Body of pancreas (tissue), 4 donors: ENCODE results near the gene UBE2Q2. TPM values are rescaled to one million over a fixed set of nuclear protein-coding genes. Genes with fewer than 3 reads are reported as not detected.

Experiments
- ATAC-seq: fragments of 150-250 bp; one replicate; pipeline ENCODE4 v1.9.1; 2016
- DNase-seq, 4 donors: peaks; one replicate each; pipeline ENCODE4 v3.0.0-alpha.2; 2019
- H3K27ac ChIP-seq, 4 donors: fragments of 200-600 bp; sonication (generic); 1 replicate in 3 of 4; 2 replicates in 1 of 4; pipeline versions ENCODE4 v1.5.1 to v1.6.1; 2016 to 2019; ENCODE audit warnings: mild to moderate bottlenecking in 1 of 4, mixed read lengths in 1 of 4, moderate library complexity in 1 of 4
- H3K27me3 ChIP-seq, 2 donors: fragments of 200-600 bp; sonication (generic); one replicate each; pipeline ENCODE4 v1.6.0; 2016; ENCODE audit warnings: mild to moderate bottlenecking in 1 of 2
- H3K36me3 ChIP-seq, 2 donors: fragments of 200-600 bp; sonication (generic); replicated peaks in 1 of 2; 2 replicates each; pipeline ENCODE4 v1.5.1; 2016; ENCODE audit warnings: low read depth in 2 of 2; ENCODE audit not compliant: insufficient read depth in 1 of 2
- H3K4me1 ChIP-seq: fragments of 200-600 bp; sonication (generic); one replicate; pipeline ENCODE4 v1.6.0; 2016
- H3K4me3 ChIP-seq, 2 donors: fragments of 200-600 bp; sonication (generic); 1 replicate in 1 of 2; 2 replicates in 1 of 2; pipeline ENCODE4 v1.5.1; 2016 to 2019
- H3K9me3 ChIP-seq, 3 donors: fragments of 200-600 bp; sonication (generic); 1 replicate in 2 of 3; 2 replicates in 1 of 3; pipeline ENCODE4 v1.5.1; 2016
- POLR2A ChIP-seq, 3 donors: fragments of 450-650 bp; IDR thresholded peaks; one replicate each; pipeline ENCODE4 v1.6.1; 2016; ENCODE audit warnings: antibody characterized with exemption in 3 of 3, mild to moderate bottlenecking in 2 of 3
- WGBS, 2 donors: methylation state at CpG; one replicate each; pipeline ENCODE4 v1.1.5; 2017; 5-methylcytosine and 5-hydroxymethylcytosine counted together
- intact Hi-C: fragments of 100-400 bp; cut with DNase I; formaldehyde crosslinking; loops from one replicate; pipeline ENCODE4 v1.15.1; 2023
- total RNA-seq, 2 donors: library from RNA; depleted of rRNA; stranded (reverse); fragments of >200 nt; gene quantifications; one replicate each; pipeline ENCODE4 v1.1.0, GENCODE V29; 2016
- TF ChIP-seq, protein P1 (sequence below), 7 experiments: fragments of 450-650 bp in 4 of 7; fragments of 200-600 bp in 3 of 7; sonication (generic) in 3 of 7; IDR thresholded peaks; one replicate each; pipeline ENCODE4 v1.5.1; 2016 to 2019; ENCODE audit warnings: antibody characterized with exemption in 7 of 7

UBE2Q2 gene
- total RNA-seq, 2 donors from 2014 or later = 15.2 to 15.8 TPM

DNA sequence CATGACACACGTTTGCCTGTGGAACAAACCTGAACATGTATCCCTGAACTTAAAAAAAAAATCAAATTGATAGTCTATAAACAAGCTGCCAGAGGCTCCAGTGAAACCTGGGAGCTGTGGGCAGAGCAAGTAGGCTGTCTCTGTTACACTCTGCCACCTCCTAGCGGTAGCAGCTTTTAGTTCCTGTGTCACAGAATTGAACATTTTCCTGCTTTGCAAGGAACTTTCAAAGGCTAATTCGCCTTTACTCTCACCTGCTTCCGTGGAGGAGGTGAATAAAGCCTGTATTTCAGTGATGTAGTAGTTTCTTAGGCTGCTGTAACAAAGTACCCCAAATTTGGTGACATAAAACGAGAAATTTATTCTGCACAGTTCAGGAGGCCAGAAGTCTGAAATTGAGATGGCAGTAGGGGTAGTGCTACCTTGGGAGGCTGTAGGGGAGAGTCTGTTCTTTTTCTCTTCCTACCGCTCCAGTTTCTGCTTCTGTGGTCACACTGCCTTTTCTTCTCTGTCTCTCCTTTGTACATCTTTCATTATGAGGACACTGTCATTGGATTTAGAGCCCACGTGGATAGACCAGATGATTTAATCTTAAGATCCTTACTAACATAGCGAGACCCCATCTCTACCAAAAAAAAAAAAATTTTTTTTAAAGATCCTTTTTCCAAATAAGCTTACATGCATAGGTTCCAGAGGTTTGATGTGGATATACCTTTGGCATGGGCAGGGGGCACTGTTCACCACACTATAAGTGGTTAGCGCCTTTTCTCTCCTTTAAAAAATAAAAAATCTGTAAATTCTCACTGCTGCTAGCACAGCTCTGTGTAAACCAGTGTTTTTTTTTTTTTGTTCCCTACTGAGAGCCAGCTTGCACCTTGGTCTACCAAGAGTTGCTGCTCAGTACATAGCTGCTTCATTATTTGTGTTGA lies 85.7 kb downstream of the UBE2Q2 start:
- peak; percentile 57 to 71 (median 62) for DNase-seq
- intact Hi-C loops = no loop called here
- no peaks in the 10 kb centered on the region for H3K27me3 ChIP-seq
- peak; percentile 72 for ATAC-seq
- peaks cover 8% of the 10 kb centered on the region for H3K4me1 ChIP-seq
- no peaks in the 10 kb centered on the region for H3K9me3 ChIP-seq
- H3K27ac ChIP-seq = peak overlapping the region in 1 of 4 donors; percentile 15
- no peak for TF ChIP-seq POLR2A (IDR thresholded peaks at IDR 0.05)
- TF ChIP-seq, protein P1, sequence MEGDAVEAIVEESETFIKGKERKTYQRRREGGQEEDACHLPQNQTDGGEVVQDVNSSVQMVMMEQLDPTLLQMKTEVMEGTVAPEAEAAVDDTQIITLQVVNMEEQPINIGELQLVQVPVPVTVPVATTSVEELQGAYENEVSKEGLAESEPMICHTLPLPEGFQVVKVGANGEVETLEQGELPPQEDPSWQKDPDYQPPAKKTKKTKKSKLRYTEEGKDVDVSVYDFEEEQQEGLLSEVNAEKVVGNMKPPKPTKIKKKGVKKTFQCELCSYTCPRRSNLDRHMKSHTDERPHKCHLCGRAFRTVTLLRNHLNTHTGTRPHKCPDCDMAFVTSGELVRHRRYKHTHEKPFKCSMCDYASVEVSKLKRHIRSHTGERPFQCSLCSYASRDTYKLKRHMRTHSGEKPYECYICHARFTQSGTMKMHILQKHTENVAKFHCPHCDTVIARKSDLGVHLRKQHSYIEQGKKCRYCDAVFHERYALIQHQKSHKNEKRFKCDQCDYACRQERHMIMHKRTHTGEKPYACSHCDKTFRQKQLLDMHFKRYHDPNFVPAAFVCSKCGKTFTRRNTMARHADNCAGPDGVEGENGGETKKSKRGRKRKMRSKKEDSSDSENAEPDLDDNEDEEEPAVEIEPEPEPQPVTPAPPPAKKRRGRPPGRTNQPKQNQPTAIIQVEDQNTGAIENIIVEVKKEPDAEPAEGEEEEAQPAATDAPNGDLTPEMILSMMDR (IDR thresholded peaks at IDR 0.05) = peak in 6 of 7 experiments; percentile 14 to 60 (median 40)
- WGBS, 2 donors = 61 to 63% methylated on average over 9 of the region's 9 CpGs
- peaks cover 0 to 2% of the 10 kb centered on the region in 2 donors for H3K36me3 ChIP-seq
- no peak overlapping the region for H3K4me3 ChIP-seq

DNA sequence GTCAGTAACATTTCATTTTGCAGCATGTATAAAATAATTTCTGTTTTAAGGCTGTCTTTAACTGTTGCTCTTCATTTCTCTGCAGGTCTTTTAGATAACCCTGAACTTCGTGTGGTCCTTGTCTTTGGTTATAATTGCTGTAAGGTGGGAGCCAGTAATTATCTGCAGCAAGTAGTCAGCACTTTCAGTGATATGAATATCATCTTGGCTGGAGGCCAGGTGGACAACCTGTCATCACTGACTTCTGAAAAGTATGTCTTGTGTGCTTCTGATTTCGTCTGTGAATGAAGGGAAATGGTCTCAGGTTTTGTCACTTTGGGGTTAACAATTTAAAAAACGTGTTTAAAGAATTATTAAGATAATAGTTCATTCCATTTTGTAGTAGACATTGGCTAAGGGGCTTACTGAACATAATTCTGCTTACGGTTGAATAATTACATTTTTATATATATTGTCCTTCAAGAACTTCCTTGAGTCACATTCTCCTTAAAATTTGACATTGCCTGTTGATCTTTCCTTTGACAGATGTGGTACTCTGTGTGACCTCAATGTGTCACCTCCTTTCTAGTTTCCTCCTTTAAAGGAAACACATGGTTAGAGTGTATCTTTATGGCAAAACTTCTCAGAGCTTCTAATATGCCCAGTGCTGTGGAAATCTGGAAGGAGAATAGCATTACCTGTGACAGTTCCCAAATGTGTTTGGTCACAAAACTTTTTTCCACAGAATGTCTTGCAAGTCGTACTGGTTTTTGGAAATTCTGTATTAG lies 86.7 kb downstream of the UBE2Q2 start:
- H3K27me3 ChIP-seq = no peaks in the 10 kb centered on the region
- WGBS, 2 donors = 33 to 38% methylated on average over 5 of the region's 5 CpGs
- peaks cover 0 to 2% of the 10 kb centered on the region in 2 donors for H3K36me3 ChIP-seq
- no peak overlapping the region for H3K27ac ChIP-seq
- no peak overlapping the region for H3K4me3 ChIP-seq
- H3K9me3 ChIP-seq = no peaks in the 10 kb centered on the region
- TF ChIP-seq, protein P1 (IDR thresholded peaks at IDR 0.05) = no peak
- TF ChIP-seq POLR2A (IDR thresholded peaks at IDR 0.05) = no peak
- intact Hi-C loops = no loop called here
- DNase-seq (peak in 1 of 4 donors; percentile 15), ATAC-seq (peak; percentile 12)
- H3K4me1 ChIP-seq = peaks cover 8% of the 10 kb centered on the region

DNA sequence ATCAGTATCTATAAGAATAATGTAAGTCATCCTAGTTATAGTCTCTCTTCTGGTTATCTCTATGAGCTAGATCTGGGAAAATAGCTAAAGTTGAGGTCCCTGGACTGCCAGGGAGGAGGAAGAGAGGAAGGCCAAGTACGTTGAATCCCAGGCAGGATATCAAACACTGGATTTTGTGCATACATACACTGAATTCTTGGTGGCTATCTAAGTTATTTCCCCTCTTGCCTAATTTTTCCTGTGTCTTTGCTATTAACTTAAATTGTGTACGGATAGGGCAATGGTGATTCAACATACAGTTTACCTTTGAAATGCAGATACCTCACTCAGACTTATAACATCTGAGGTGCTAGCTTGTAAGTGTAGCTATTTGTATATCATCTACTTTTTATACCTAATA lies 87.6 kb downstream of the UBE2Q2 start:
- DNase-seq = no peak
- H3K36me3 ChIP-seq = peaks cover 0 to 2% of the 10 kb centered on the region in 2 donors
- no peak overlapping the region for H3K27ac ChIP-seq
- TF ChIP-seq, protein P1 (IDR thresholded peaks at IDR 0.05) = no peak
- no peak for TF ChIP-seq POLR2A (IDR thresholded peaks at IDR 0.05)
- intact Hi-C loops = no loop called here
- no peak for ATAC-seq
- WGBS, 2 donors = 80 to 86% methylated on average over 2 of the region's 2 CpGs
- H3K4me1 ChIP-seq = peaks cover 8% of the 10 kb centered on the region
- H3K9me3 ChIP-seq = no peaks in the 10 kb centered on the region
- no peaks in the 10 kb centered on the region for H3K27me3 ChIP-seq
- H3K4me3 ChIP-seq = no peak overlapping the region

DNA sequence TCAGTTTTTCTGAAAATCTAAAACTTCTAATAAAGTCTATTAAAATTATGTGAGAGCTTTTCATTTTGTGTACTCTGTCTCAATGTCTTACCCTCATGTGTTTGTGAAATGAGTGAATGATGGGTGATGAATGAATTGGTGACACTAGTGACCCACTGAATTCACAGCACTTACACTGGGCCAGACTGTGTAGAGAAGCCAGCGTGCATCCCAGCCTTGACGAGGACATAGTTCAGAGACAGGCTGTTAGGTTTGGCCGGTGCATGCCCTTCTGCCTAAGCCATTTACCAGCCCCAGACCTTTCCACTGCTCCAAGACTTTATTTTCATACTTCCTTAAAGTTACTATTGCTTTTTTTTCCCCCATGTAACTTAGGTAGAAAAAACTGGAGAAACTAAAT lies 99.2 kb downstream of the UBE2Q2 start:
- Histone ChIP-seq H3K4me3 (no peak overlapping the region), H3K27me3 (no peaks in the 10 kb centered on the region), H3K9me3 (no peaks in the 10 kb centered on the region), H3K4me1 (no peaks in the 10 kb centered on the region), H3K27ac (no peak overlapping the region), H3K36me3 (no peaks in the 10 kb centered on the region)
- intact Hi-C loops = no loop called here
- TF ChIP-seq POLR2A (IDR thresholded peaks at IDR 0.05) = no peak
- TF ChIP-seq, protein P1 (IDR thresholded peaks at IDR 0.05) = no peak
- ATAC-seq = no peak
- no peak for DNase-seq
- WGBS, 2 donors = 85 to 86% methylated on average over 3 of the region's 3 CpGs
